ENCODE results near the gene DNAH14. TPM values are rescaled to one million over a fixed set of nuclear protein-coding genes. Genes with fewer than 3 reads are reported as not detected.
A peak's percentile ranks its signal among the peaks of the same experiment; 100 is the strongest.

Gene DNAH14
- total and polyA plus RNA-seq, 9 of the 15 experiments (the other 6 are each of a cell fraction or from before 2014, with no cell fraction given) = 58.4 to 142 (median 98.4) TPM

DNA sequence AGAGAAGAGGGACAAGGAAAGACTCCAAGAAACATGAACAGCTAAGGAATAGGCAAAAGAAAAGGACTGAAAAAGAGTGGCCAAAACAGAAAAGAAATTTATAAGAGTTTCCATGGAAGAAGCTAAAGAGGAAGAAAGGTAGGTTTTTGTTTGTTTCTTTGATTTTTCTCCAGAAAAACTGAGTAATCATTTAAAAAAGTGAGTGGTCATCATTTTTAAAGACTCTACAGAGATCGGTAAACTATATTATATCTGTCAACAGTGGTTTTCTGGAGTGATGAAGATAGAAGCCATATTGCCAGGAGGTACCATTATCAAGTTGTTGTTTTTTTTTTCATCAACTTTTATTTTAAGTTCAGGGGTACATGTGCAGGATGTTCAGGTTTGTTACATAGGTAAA, 202.4 kb downstream of the DNAH14 start (continued):
- TF ChIP-seq PBX2 (CRISPR knock-in tag; IDR thresholded peaks at IDR 0.05; ENCODE audit: low read depth) (no peak), PBX2 (tag; conservative IDR thresholded peaks at IDR 0.05; ENCODE audit: low read depth) (no peak), CBX1 (IDR thresholded peaks at IDR 0.05; ENCODE audit: low read depth) (no peak), ZNF316 (IDR thresholded peaks at IDR 0.05) (peak; percentile 83), MIER1 (IDR thresholded peaks at IDR 0.05; ENCODE audit: low read depth) (no peak), FIP1L1 (IDR thresholded peaks at IDR 0.05; ENCODE audit: low read depth, low read length, poor library complexity, severe bottlenecking) (no peak), ZC3H11A (IDR thresholded peaks at IDR 0.05; ENCODE audit: low read depth, low read length) (no peak), MCM3 (IDR thresholded peaks at IDR 0.05) (no peak), SREBF1 (IDR thresholded peaks at IDR 0.05; ENCODE audit: borderline replicate concordance, low read depth, low read length) (no peak), SNAPC5 (CRISPR knock-in tag; IDR thresholded peaks at IDR 0.05) (no peak), OTX1 (CRISPR knock-in tag; IDR thresholded peaks at IDR 0.05) (no peak)

DNA sequence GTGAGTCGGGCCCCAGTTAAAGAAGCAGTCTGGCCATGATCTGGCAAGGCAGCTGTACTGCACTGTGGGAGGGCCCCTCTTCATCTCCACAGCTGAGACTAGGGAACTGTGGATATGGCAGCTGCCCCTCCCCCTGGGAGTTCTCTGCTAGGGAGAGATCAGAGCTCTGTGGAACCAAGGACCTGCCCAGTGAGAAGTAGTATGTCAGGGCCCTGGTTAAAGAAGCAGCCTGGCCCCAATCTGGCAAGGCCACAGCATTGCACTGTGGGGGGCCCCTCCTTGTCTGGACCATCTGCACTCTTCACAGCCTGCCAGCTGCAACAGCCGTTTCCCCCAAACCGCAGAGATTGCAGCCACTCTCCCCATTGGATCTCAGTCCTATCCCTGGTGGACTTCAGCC, 208.5 kb downstream of the DNAH14 start:
- Histone ChIP-seq H3K36me3 (ENCODE audit: control insufficient read depth, insufficient read depth, low read length) (no peaks in the 10 kb centered on the region), H3K9me3 (replicated peaks; ENCODE audit: control insufficient read depth, insufficient read depth, low read depth, low read length) (no peaks in the 10 kb centered on the region), H3K4me2 (ENCODE audit: insufficient read depth, low read length) (no peak overlapping the region), H4K20me1 (replicated peaks; ENCODE audit: control insufficient read depth, insufficient read depth, low read length) (no peaks in the 10 kb centered on the region), H3K27ac (ENCODE audit: extremely low read depth, low read depth, low read length) (no peak overlapping the region), H3K27me3 (ENCODE audit: control insufficient read depth in 2 of 2, insufficient read depth in 2 of 2, low read length in 2 of 2) (no peaks in the 10 kb centered on the region), H3K4me1 (replicated peaks in 1 of 2; ENCODE audit: control insufficient read depth in 2 of 2, insufficient read depth in 2 of 2, low read length in 2 of 2) (no peaks in the 10 kb centered on the region), H3K4me3 (no peak overlapping the region), H3K9ac (ENCODE audit: insufficient read depth in 1 of 2, low read depth in 2 of 2, low read length in 2 of 2) (no peak overlapping the region), H2AFZ (ENCODE audit: low read depth, low read length) (no peak overlapping the region), H3K9me1 (ENCODE audit: control insufficient read depth, insufficient read depth, low read length) (no peaks in the 10 kb centered on the region), H3K79me2 (ENCODE audit: control insufficient read depth, insufficient read depth, low read length) (no peaks in the 10 kb centered on the region)
- no peak for FAIRE-seq
- ChIA-PET POLR2A (no interaction called here), CTCF (ENCODE audit: low intra/inter-chr PET ratio) (no interaction called here)
- BruUV-seq (replicated peaks) = no TSS peak
- in situ Hi-C loops (cut with MboI) = no loop called here
- ATAC-seq = no peak
- no peak for DNase-seq (ENCODE audit: extremely low read depth in 1 of 4, low spot score in 3 of 4)
- TF ChIP-seq, protein P1, sequence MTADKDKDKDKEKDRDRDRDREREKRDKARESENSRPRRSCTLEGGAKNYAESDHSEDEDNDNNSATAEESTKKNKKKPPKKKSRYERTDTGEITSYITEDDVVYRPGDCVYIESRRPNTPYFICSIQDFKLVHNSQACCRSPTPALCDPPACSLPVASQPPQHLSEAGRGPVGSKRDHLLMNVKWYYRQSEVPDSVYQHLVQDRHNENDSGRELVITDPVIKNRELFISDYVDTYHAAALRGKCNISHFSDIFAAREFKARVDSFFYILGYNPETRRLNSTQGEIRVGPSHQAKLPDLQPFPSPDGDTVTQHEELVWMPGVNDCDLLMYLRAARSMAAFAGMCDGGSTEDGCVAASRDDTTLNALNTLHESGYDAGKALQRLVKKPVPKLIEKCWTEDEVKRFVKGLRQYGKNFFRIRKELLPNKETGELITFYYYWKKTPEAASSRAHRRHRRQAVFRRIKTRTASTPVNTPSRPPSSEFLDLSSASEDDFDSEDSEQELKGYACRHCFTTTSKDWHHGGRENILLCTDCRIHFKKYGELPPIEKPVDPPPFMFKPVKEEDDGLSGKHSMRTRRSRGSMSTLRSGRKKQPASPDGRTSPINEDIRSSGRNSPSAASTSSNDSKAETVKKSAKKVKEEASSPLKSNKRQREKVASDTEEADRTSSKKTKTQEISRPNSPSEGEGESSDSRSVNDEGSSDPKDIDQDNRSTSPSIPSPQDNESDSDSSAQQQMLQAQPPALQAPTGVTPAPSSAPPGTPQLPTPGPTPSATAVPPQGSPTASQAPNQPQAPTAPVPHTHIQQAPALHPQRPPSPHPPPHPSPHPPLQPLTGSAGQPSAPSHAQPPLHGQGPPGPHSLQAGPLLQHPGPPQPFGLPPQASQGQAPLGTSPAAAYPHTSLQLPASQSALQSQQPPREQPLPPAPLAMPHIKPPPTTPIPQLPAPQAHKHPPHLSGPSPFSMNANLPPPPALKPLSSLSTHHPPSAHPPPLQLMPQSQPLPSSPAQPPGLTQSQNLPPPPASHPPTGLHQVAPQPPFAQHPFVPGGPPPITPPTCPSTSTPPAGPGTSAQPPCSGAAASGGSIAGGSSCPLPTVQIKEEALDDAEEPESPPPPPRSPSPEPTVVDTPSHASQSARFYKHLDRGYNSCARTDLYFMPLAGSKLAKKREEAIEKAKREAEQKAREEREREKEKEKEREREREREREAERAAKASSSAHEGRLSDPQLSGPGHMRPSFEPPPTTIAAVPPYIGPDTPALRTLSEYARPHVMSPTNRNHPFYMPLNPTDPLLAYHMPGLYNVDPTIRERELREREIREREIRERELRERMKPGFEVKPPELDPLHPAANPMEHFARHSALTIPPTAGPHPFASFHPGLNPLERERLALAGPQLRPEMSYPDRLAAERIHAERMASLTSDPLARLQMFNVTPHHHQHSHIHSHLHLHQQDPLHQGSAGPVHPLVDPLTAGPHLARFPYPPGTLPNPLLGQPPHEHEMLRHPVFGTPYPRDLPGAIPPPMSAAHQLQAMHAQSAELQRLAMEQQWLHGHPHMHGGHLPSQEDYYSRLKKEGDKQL (CRISPR knock-in tag; IDR thresholded peaks at IDR 0.05; ENCODE audit: borderline replicate concordance) = no peak
- peak; percentile 26; the same call in 1 of the 2 replicates for TF ChIP-seq CBFA2T3 (IDR thresholded peaks at IDR 0.05)
- intact Hi-C loops (cut with micrococcal nuclease) = no loop called here
- 3% methylated on average over 3 of the region's 3 CpGs for WGBS (ENCODE audit: insufficient coverage, low coverage, missing lambda C conversion rate)

Measured in K562 (cell line).